OCI-LY7 (cell line): ENCODE results near the gene NTN4.

Experiments used
- EZH2phosphoT487 ChIP-seq: fragments of 200-600 bp; sonication (generic); IDR thresholded peaks from 2 replicates; pipeline ENCODE4 v1.6.1; 2018; ENCODE audit warnings: low read depth, borderline replicate concordance, mild to moderate bottlenecking, mixed run types, antibody characterized with exemption, low read length, moderate library complexity, mixed read lengths
- TF ChIP-seq, protein P1 (sequence below): fragments of 200-600 bp; sonication (generic); conservative IDR thresholded peaks from 2 replicates; pipeline ENCODE4 v1.5.1; 2014; ENCODE audit warnings: mild to moderate bottlenecking, antibody characterized with exemption, low read length, moderate library complexity, mixed read lengths

DNA sequence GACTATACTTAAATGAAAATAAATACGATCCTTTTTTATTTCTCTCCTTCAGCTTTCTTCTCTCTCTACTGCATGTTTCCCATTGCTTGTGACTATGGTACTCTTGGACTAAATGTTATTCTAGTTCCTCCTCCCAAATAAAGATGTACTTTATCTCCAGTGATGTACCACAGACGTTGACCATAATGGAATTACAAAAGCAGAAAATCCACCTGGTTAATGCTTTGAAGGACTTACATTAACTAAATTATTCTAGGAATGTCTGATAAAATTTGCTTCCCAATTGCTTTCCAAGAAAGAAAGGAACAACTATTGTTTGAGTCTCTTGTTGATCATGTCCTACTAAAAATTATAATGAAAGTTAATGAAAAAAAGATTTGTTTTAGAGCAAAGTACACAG is 71.8 kb downstream of the NTN4 start:
- TF ChIP-seq, protein P1, sequence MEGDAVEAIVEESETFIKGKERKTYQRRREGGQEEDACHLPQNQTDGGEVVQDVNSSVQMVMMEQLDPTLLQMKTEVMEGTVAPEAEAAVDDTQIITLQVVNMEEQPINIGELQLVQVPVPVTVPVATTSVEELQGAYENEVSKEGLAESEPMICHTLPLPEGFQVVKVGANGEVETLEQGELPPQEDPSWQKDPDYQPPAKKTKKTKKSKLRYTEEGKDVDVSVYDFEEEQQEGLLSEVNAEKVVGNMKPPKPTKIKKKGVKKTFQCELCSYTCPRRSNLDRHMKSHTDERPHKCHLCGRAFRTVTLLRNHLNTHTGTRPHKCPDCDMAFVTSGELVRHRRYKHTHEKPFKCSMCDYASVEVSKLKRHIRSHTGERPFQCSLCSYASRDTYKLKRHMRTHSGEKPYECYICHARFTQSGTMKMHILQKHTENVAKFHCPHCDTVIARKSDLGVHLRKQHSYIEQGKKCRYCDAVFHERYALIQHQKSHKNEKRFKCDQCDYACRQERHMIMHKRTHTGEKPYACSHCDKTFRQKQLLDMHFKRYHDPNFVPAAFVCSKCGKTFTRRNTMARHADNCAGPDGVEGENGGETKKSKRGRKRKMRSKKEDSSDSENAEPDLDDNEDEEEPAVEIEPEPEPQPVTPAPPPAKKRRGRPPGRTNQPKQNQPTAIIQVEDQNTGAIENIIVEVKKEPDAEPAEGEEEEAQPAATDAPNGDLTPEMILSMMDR = no peak
- no peak for TF ChIP-seq EZH2phosphoT487
